Endothelial cell of umbilical vein (primary cell): ENCODE measurements around the gene SLC20A1. TPM values are rescaled to one million over a fixed set of nuclear protein-coding genes. Genes with fewer than 3 reads are reported as not detected.

ENCODE experiments used
- BruUV-seq: library from RNA; stranded (reverse); fragments of 400-500 nt; replicated peaks from 2 replicates; lab custom pipeline; 2021; lab: Mats Ljungman, UMichigan
- CTCF ChIA-PET: fragments of 300-600, 350-600 bp; sonication (Branson Sonifier 250); formaldehyde crosslinking; loops from one replicate; lab custom pipeline; 2021; ENCODE audit warnings: antibody characterized with exemption, inconsistent platforms; lab: Charles Lee
- POLR2A ChIA-PET: fragments of 300-600, 350-600 bp; sonication (Branson Sonifier 250); formaldehyde crosslinking; loops from one replicate; lab custom pipeline; 2021; ENCODE audit warnings: antibody characterized with exemption, inconsistent platforms; lab: Charles Lee
- DNase-seq: peaks from one replicate; pipeline ENCODE4 v3.0.0-alpha.2; 2011; ENCODE audit warnings: low read depth, low spot score
- FAIRE-seq: peaks from 2 replicates; lab custom pipeline; 2011; peaks lifted over from hg19 to GRCh38; lab: Jason Lieb, UNC
- H2AFZ ChIP-seq: 2 replicates; pipeline ENCODE4 v1.6.0; 2012; ENCODE audit warnings: low read depth, low read length, control low read depth, inconsistent platforms
- H3K27ac ChIP-seq: 2 replicates; pipeline ENCODE4 v1.5.1; 2011; ENCODE audit warnings: low read depth, mild to moderate bottlenecking, control low read depth, low read length, moderate library complexity; ENCODE audit not compliant: insufficient read depth
- H3K27me3 ChIP-seq, 2 experiments: 2 replicates each; pipeline versions ENCODE4 v1.6.0 to v1.6.1; 2011; ENCODE audit warnings: low read length in 2 of 2, mixed read lengths in 1 of 2; ENCODE audit not compliant: control insufficient read depth in 2 of 2, insufficient read depth in 2 of 2
- H3K36me3 ChIP-seq, 2 experiments: 2 replicates in 1 of 2; 3 replicates in 1 of 2; pipeline ENCODE4 v1.5.1; 2011; ENCODE audit warnings: low read length in 2 of 2, mild to moderate bottlenecking in 1 of 2, moderate library complexity in 1 of 2; ENCODE audit not compliant: control insufficient read depth in 2 of 2, insufficient read depth in 2 of 2; ENCODE audit errors: extremely low read depth in 1 of 2
- H3K4me1 ChIP-seq: 3 replicates; pipeline ENCODE4 v1.5.1; 2011; ENCODE audit warnings: mild to moderate bottlenecking, low read length; ENCODE audit not compliant: control insufficient read depth, insufficient read depth; ENCODE audit errors: extremely low read depth
- H3K4me2 ChIP-seq: 2 replicates; pipeline ENCODE4 v1.6.1; 2011; ENCODE audit warnings: low read length, control low read depth, mixed read lengths; ENCODE audit not compliant: insufficient read depth
- H3K4me3 ChIP-seq, 3 experiments: fragments of 200-600 bp in 1 of 3; sonication (generic), shearing (Covaris generic) in 1 of 3; replicated peaks in 1 of 3; 2 replicates each; pipeline ENCODE4 v1.5.1; 2011 to 2016; ENCODE audit warnings: control low read depth in 3 of 3, low read length in 3 of 3, mild to moderate bottlenecking in 2 of 3, inconsistent platforms in 1 of 3, low read depth in 1 of 3, moderate library complexity in 1 of 3; ENCODE audit not compliant: insufficient read depth in 1 of 3
- H3K79me2 ChIP-seq: 2 replicates; pipeline ENCODE4 v1.6.0; 2012; ENCODE audit warnings: low read length, inconsistent platforms; ENCODE audit not compliant: control insufficient read depth, insufficient read depth
- H3K9ac ChIP-seq: replicated peaks from 2 replicates; pipeline ENCODE3; 2011; ENCODE audit warnings: low read length, control low read depth; ENCODE audit not compliant: insufficient read depth; ENCODE audit errors: extremely low read depth
- H3K9me1 ChIP-seq: replicated peaks from 3 replicates; pipeline ENCODE4 v1.6.0; 2011; ENCODE audit warnings: mild to moderate bottlenecking, low read length; ENCODE audit not compliant: control insufficient read depth, insufficient read depth; ENCODE audit errors: extremely low read depth
- H3K9me3 ChIP-seq: replicated peaks from 2 replicates; pipeline ENCODE4 v1.5.1; 2012; ENCODE audit warnings: low read length, inconsistent platforms; ENCODE audit not compliant: control insufficient read depth, insufficient read depth
- H4K20me1 ChIP-seq: replicated peaks from 2 replicates; pipeline ENCODE3; 2011; ENCODE audit warnings: mild to moderate bottlenecking, low read length; ENCODE audit not compliant: control insufficient read depth, insufficient read depth; ENCODE audit errors: extremely low read depth
- EZH2 ChIP-seq: IDR thresholded peaks from 2 replicates; pipeline ENCODE4 v1.6.1; 2012; ENCODE audit warnings: borderline replicate concordance, low read depth, mild to moderate bottlenecking, moderate library complexity, low read length, inconsistent platforms; ENCODE audit not compliant: severe bottlenecking
- FOS ChIP-seq: IDR thresholded peaks from 2 replicates; pipeline ENCODE4 v1.6.1; 2011; ENCODE audit warnings: mild to moderate bottlenecking, low read length, moderate library complexity, borderline replicate concordance; ENCODE audit not compliant: insufficient read depth
- JUN ChIP-seq: IDR thresholded peaks from 2 replicates; pipeline ENCODE4 v1.6.1; 2011; ENCODE audit warnings: borderline replicate concordance, low read depth; ENCODE audit not compliant: insufficient read length, insufficient read depth
- MYC ChIP-seq: IDR thresholded peaks from one replicate; pipeline ENCODE4 v1.6.1; 2011; ENCODE audit warnings: mild to moderate bottlenecking, low read depth, low read length
- POLR2A ChIP-seq: IDR thresholded peaks from 2 replicates; pipeline ENCODE4 v1.6.1; 2012; ENCODE audit warnings: low read depth, mild to moderate bottlenecking, control low read depth, low read length
- POLR2AphosphoS5 ChIP-seq: IDR thresholded peaks from 2 replicates; pipeline ENCODE4 v1.6.1; 2012; ENCODE audit warnings: low read depth, mild to moderate bottlenecking, control low read depth, low read length, moderate library complexity; ENCODE audit not compliant: insufficient read depth
- dilution Hi-C: fragments of 300-500 bp; cut with MboI; formaldehyde crosslinking; loops from one replicate; pipeline ENCODE4 v1.15.0; 2019; ENCODE audit warnings: low sequenced_read_pairs; ENCODE audit not compliant: extremely low pct_ligation_motif_present
- intact Hi-C: fragments of 100-400 bp; cut with micrococcal nuclease; formaldehyde crosslinking; loops from one replicate; pipeline ENCODE4 v1.10.0; 2022
- polyA plus RNA-seq, 4 experiments: library from polyadenylated mRNA; depleted of rRNA in 3 of 4; stranded (reverse) in 3 of 4; unstranded in 1 of 4; fragments of >200 nt; gene quantifications; 2 replicates each; pipeline versions ENCODE4 v1.2.1 to v1.2.3, GENCODE V29; 2011 to 2012; ENCODE audit warnings: missing spikeins in 1 of 4
- total RNA-seq: library from RNA; stranded (reverse); gene quantifications from 2 replicates; pipeline ENCODE4 v1.2.3, GENCODE V29; 2021
- TF ChIP-seq, protein P1 (sequence below): IDR thresholded peaks from 2 replicates; pipeline ENCODE4 v1.6.1; 2011; ENCODE audit not compliant: insufficient read depth, insufficient read length

The SLC20A1 gene
- total and polyA plus RNA-seq, 2 donors (not counting 3 experiments of a cell fraction or from before 2014, with no cell fraction given): 52.7 to 149 TPM

DNA sequence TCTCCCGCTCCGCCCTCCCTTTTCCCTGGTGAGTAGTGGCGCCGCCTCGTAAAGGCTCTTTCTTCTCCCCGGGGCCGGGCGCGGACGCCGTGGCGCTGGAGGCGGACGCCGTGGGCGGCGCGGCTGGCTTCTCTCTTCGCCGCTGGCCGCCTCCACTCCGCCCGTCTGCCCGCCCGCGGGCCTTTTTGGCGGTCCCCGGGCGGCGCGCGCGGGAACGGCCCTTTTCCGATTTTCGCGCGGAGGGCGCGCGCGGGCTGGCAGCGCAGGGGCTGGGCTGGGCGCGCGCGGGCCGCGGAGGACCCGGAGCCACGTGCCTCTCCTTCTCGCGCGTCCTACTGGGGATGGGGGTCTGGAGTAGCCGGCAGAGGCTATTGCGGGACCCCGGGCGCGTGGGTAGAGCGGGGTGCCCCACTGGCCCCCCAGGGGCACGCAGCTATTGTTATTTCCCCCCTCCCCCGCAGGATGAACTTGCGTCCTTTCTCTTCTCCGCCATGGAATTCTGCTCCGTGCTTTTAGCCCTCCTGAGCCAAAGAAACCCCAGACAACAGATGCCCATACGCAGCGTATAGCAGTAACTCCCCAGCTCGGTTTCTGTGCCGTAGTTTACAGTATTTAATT is 472 bp downstream of the SLC20A1 start:
- intact Hi-C loops: no loop called here
- BruUV-seq: no TSS peak
- peaks cover 67% of the 10 kb centered on the region for H3K4me1 ChIP-seq
- FAIRE-seq (no peak), DNase-seq (peak; percentile 33)
- no peaks in the 10 kb centered on the region for H3K27me3 ChIP-seq
- peak overlapping the region; percentile 96 for H3K9ac ChIP-seq
- dilution Hi-C loops: no loop called here
- H3K4me3 ChIP-seq: peak overlapping the region; percentile 84 to 90 (median 89)
- H3K79me2 ChIP-seq: peaks cover 67% of the 10 kb centered on the region
- peaks cover 2 to 26% of the 10 kb centered on the region in 2 experiments for H3K36me3 ChIP-seq
- POLR2A ChIA-PET: interaction anchor here (0.7 to 3.6 kb wide), 7 partner anchors 9 to 61 kb away, joined by 3 to 43 read pairs (median 4); partner anchors contain the start of gene CHCHD5
- H3K9me3 ChIP-seq: no peaks in the 10 kb centered on the region
- H3K9me1 ChIP-seq: no peaks in the 10 kb centered on the region
- CTCF ChIA-PET: interaction anchor here (1.4 to 6.1 kb wide), 8 partner anchors 13 to 80 kb away, joined by 3 to 92 read pairs (median 17); no protein-coding TSS in a partner anchor
- no peak for TF ChIP-seq MYC
- no peak for TF ChIP-seq EZH2
- TF ChIP-seq POLR2AphosphoS5: no peak
- no peak for TF ChIP-seq JUN
- no peak for TF ChIP-seq POLR2A
- TF ChIP-seq, protein P1, sequence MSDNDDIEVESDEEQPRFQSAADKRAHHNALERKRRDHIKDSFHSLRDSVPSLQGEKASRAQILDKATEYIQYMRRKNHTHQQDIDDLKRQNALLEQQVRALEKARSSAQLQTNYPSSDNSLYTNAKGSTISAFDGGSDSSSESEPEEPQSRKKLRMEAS: no peak
- TF ChIP-seq FOS: no peak
- peak overlapping the region; percentile 97 for H3K4me2 ChIP-seq
- H2AFZ ChIP-seq: peak overlapping the region; percentile 33
- H4K20me1 ChIP-seq: peaks cover 6% of the 10 kb centered on the region
- H3K27ac ChIP-seq: peak overlapping the region; percentile 90
